Measurements from ENCODE around the gene METTL25B.

METTL25B gene

GRCh38 chr1:156726549-156727226, 1.6 kb upstream of the METTL25B start:
- no peak for DNase-seq (ENCODE audit: low read depth in 2 of 2)

- DNase-seq (ENCODE audit: low read depth in 2 of 2) = no peak
Observed at GRCh38 chr1:156727492-156727891, 777 bp upstream of the METTL25B start.

GRCh38 chr1:156728599-156729462, 562 bp downstream of the METTL25B start, which contains the start of gene ISG20L2:
Gene ISG20L2 (minus strand): TSS chr1:156728766. CDS start chr1:156727652, 1,114 bp downstream.
- DNase-seq (ENCODE audit: low read depth in 2 of 2) = peak; percentile 91 to 92

DNA sequence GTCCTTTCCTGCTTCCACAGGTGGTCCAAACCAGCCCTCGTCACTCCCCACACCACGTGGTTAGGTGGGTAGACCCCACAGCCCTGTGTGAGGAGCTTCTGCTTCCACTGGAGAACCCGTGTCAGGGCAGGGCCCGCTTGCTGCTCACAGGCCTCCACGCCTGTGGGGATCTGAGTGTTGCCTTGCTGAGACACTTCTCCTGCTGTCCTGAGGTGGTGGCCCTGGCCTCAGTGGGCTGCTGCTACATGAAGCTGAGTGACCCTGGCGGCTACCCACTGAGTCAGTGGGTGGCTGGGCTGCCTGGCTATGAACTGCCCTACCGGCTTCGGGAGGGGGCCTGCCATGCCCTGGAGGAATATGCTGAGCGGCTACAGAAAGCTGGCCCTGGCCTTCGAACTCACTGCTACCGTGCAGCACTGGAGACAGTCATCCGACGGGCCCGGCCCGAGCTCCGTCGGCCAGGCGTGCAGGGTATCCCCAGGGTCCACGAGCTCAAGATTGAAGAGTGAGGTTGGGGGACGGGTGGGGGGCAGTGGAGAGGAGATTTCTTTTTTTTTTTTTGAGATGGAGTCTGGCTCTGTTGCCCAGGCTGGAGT, 5.8 kb downstream of the METTL25B start:
- DNase-seq (ENCODE audit: low read depth in 2 of 2) = no peak

- no peak for DNase-seq (ENCODE audit: low read depth in 2 of 2)
Observed at GRCh38 chr1:156738407-156738806, 10.1 kb downstream of the METTL25B start.

GRCh38 chr1:156738916-156739315, 10.6 kb downstream of the METTL25B start:
- no peak for DNase-seq (ENCODE audit: low read depth in 2 of 2)

DNA sequence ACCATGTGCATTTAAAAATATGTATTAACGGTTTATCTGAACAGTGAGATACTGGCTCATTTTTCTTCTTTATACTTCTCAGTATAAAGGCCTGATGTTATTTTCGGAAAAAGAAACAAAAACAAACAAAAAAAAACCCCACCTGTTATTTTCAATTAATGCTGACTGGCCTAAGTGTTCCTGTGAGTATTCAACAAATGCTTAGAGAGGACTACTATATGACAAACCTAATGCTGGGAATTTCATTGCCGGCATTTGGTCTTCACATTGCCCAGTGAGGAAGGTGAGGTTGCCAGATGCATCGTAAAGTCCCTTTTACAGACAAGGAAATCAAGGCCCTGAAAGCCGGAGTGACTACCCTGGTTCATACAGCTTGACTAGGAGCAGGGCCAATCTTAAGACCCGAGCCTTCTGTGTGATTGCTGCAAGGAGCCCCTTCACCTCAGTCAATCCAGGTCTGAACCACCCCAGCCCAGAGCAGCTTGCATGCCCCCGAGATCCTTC, 12.0 kb downstream of the METTL25B start:
- no peak for DNase-seq (ENCODE audit: low read depth in 2 of 2)

DNA sequence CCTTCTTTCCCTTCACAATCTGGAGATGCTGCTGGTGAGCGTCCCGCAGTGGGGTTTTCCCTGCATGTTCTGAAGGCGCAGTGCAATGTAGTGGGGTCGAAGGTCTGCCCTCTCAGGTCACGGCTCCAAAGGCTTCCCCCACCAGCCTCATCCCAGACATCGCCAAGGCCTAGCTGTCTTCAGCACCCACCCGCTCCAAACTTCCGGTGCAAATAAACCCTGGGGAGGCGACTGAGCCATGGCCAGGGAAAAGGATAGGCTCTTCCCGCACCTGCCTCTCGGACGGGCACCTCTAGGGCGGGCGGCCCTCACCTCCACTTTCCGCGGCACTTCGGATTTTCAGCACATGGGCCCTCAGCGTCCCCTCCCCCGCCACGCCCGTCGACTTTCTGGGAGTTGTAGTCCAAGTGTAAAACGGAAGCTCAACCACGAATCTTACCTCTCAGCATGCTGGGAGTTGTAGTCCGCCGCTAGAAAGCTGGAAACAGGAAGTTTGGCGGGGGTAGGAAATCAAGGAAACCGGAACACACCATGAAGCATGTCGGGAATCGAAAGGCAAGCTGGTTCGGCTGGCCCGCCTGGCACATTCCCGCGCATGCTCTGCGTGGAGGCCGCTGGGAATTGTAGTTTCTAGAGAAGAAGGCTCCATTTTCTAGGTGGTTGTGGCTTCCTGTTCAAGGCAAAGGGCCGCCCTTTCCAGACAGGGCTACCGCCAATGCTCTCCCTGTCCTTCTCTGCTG, 12.6 kb downstream of the METTL25B start, which contains the start of gene MRPL24:
MRPL24 (minus strand) TSS at position 348 of the 740 bp plus-strand sequence. CDS start 2,384 bp downstream, outside the sequence.
- DNase-seq (ENCODE audit: low read depth in 2 of 2) = peak; percentile 98 to 99

GRCh38 chr1:156741481-156741983, 13.3 kb downstream of the METTL25B start:
- DNase-seq (ENCODE audit: low read depth in 2 of 2) = no peak

DNA sequence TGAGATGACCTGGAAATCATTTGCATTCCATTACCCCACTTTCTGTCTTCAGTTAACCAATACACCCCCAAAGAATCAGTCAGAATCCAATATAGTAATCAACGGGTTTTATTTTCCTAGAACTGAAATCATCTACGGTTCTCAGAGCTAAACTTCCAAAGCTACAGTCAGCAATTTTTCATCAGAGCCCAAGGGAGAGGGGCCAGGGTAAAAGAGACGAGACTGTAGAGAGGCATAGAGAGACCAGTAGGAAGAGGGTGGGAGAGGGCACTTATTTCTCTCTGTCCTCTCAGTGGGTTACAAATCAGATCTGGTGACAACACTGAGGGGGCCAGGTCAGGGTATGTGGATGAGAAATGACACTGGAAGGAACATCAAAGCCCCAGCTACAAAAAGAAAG, 13.7 kb downstream of the METTL25B start:
- DNase-seq (ENCODE audit: low read depth in 2 of 2) = no peak

GRCh38 chr1:156742801-156743200, 14.5 kb downstream of the METTL25B start:
- no peak for DNase-seq (ENCODE audit: low read depth in 2 of 2)

- DNase-seq (ENCODE audit: low read depth in 2 of 2) = no peak
Observed at GRCh38 chr1:156743367-156744302, 15.4 kb downstream of the METTL25B start.

DNA sequence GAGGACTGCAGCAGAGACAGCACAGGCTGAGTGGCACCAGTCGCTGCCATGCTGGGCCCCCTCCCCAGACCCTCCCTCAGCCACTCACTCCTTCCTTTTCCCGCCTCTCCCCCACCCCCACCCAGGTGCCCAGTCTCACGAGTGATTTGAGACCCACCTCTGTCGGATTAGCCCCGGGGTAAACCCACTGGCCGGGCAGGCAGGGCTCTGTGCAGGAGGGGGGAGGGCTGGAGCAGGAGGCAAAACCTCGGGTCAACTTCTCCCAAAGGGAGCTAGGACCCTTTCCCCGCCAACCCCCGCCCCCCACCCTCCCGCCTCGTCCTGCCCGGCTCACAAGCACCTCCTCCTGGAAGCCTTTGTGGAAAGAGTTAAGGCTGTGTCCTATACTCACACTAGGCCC, 16.1 kb downstream of the METTL25B start:
- DNase-seq (ENCODE audit: low read depth in 2 of 2) = no peak

GRCh38 chr1:156744786-156745419, 16.6 kb downstream of the METTL25B start:
- DNase-seq (ENCODE audit: low read depth in 2 of 2) = no peak

GRCh38 chr1:156745881-156746280, 17.6 kb downstream of the METTL25B start:
- no peak for DNase-seq (ENCODE audit: low read depth in 2 of 2)

DNA sequence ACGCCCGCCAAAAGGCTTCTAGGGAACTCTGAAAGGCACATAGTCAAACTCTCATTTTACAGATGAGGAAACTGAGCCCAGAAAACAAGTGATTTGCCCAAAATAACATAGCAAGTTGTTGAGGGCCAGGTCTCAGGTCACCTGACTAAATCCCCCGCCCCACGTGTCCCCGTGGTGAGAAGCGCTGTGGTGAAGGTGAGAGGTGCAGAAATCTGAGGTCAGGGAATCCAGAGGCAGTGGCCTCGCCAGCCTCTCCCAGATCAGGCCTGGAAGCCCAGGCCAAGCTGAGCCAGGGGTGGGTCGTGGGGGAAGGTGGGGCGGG, 18.1 kb downstream of the METTL25B start:
- no peak for DNase-seq (ENCODE audit: low read depth in 2 of 2)

GRCh38 chr1:156746728-156747631, 18.7 kb downstream of the METTL25B start:
- DNase-seq (ENCODE audit: low read depth in 2 of 2) = peak; percentile 82 to 85

GRCh38 chr1:156747742-156748669, 19.7 kb downstream of the METTL25B start:
- DNase-seq (ENCODE audit: low read depth in 2 of 2) = no peak
